ENCODE data around the gene KNTC1. TPM values are rescaled to one million over a fixed set of nuclear protein-coding genes. Genes with fewer than 3 reads are reported as not detected.

KNTC1 gene
- total RNA-seq, 2 experiments from 2014 or later, result 124 to 136 TPM

GRCh38 chr12:122515275-122515674 is 11.8 kb upstream of the KNTC1 start:
- Mint-ChIP-seq H3K36me3 (ENCODE audit: low read depth) (peaks cover 76% of the 10 kb centered on the region), H3K4me3 (no peak overlapping the region), H3K27ac (no peak overlapping the region), H3K9me3 (no peaks in the 10 kb centered on the region), H3K27me3 (no peaks in the 10 kb centered on the region), H3K4me1 (peaks cover 41% of the 10 kb centered on the region)
- no peak for DNase-seq
- POLR2A ChIA-PET, result interaction anchor here (0.6 kb wide), 1 partner anchor 25 kb away, joined by 4 read pairs; no protein-coding TSS in a partner anchor
- CTCF ChIA-PET, result no interaction called here

- H3K9me3 Mint-ChIP-seq, result no peaks in the 10 kb centered on the region
- no peak overlapping the region for H3K4me3 Mint-ChIP-seq
- CTCF ChIA-PET, result no interaction called here
- H3K4me1 Mint-ChIP-seq, result peaks cover 51% of the 10 kb centered on the region
- no peak for DNase-seq
- no peaks in the 10 kb centered on the region for H3K27me3 Mint-ChIP-seq
- POLR2A ChIA-PET, result no interaction called here
- H3K36me3 Mint-ChIP-seq (ENCODE audit: low read depth), result peaks cover 78% of the 10 kb centered on the region
- H3K27ac Mint-ChIP-seq, result peak overlapping the region; percentile 25
Measured at GRCh38 chr12:122516544-122517361, 10.3 kb upstream of the KNTC1 start.

GRCh38 chr12:122517877-122518276 is 9.2 kb upstream of the KNTC1 start:
- Mint-ChIP-seq H3K4me3 (no peak overlapping the region), H3K27ac (no peak overlapping the region)
- CTCF ChIA-PET, result interaction anchor here (0.6 to 1.1 kb wide), 4 partner anchors 10 to 63 kb away, joined by 3 to 4 read pairs (median 3); no protein-coding TSS in a partner anchor

GRCh38 chr12:122518908-122519307 is 8.1 kb upstream of the KNTC1 start:
- CTCF ChIA-PET, result no interaction called here
- DNase-seq, result no peak
- H3K9me3 Mint-ChIP-seq, result no peaks in the 10 kb centered on the region
- H3K27me3 Mint-ChIP-seq, result no peaks in the 10 kb centered on the region
- POLR2A ChIA-PET, result interaction anchor here (0.6 kb wide), 1 partner anchor 23 kb away, joined by 3 read pairs; no protein-coding TSS in a partner anchor
- no peak overlapping the region for H3K4me3 Mint-ChIP-seq
- peak overlapping the region; percentile 20 for H3K27ac Mint-ChIP-seq
- H3K36me3 Mint-ChIP-seq (ENCODE audit: low read depth), result peaks cover 81% of the 10 kb centered on the region
- peaks cover 66% of the 10 kb centered on the region for H3K4me1 Mint-ChIP-seq

More at GRCh38 chr12:122517877-122518276, 9.2 kb upstream of the KNTC1 start:
- POLR2A ChIA-PET, result interaction anchor here (0.6 kb wide), 1 partner anchor 17 kb away, joined by 3 read pairs; the partner anchor contains the start of gene ZCCHC8
- H3K36me3 Mint-ChIP-seq (ENCODE audit: low read depth), result peaks cover 79% of the 10 kb centered on the region
- H3K4me1 Mint-ChIP-seq, result peaks cover 57% of the 10 kb centered on the region
- DNase-seq, result no peak
- no peaks in the 10 kb centered on the region for H3K27me3 Mint-ChIP-seq
- no peaks in the 10 kb centered on the region for H3K9me3 Mint-ChIP-seq

- POLR2A ChIA-PET, result interaction anchor here (0.6 kb wide), 1 partner anchor 23 kb away, joined by 3 read pairs; no protein-coding TSS in a partner anchor
- H3K36me3 Mint-ChIP-seq (ENCODE audit: low read depth), result peaks cover 82% of the 10 kb centered on the region
- H3K9me3 Mint-ChIP-seq, result no peaks in the 10 kb centered on the region
- H3K4me1 Mint-ChIP-seq, result peaks cover 71% of the 10 kb centered on the region
- H3K27me3 Mint-ChIP-seq, result no peaks in the 10 kb centered on the region
- no peak overlapping the region for H3K4me3 Mint-ChIP-seq
- no peak overlapping the region for H3K27ac Mint-ChIP-seq
- CTCF ChIA-PET, result interaction anchor here (1.3 kb wide), 1 partner anchor 8 kb away, joined by 6 read pairs; no protein-coding TSS in a partner anchor
- DNase-seq, result no peak
Measured at GRCh38 chr12:122519418-122519817, 7.6 kb upstream of the KNTC1 start.

- H3K4me3 Mint-ChIP-seq, result no peak overlapping the region
- no peak for DNase-seq
- ChIA-PET POLR2A (no interaction called here), CTCF (interaction anchor here (1.1 to 1.3 kb wide), 3 partner anchors 9 to 30 kb away, joined by 3 to 6 read pairs (median 3); no protein-coding TSS in a partner anchor)
- no peaks in the 10 kb centered on the region for H3K9me3 Mint-ChIP-seq
- H3K27ac Mint-ChIP-seq, result no peak overlapping the region
- no peaks in the 10 kb centered on the region for H3K27me3 Mint-ChIP-seq
- peaks cover 73% of the 10 kb centered on the region for H3K4me1 Mint-ChIP-seq
- peaks cover 81% of the 10 kb centered on the region for H3K36me3 Mint-ChIP-seq (ENCODE audit: low read depth)
Measured at GRCh38 chr12:122520676-122521075, 6.4 kb upstream of the KNTC1 start.

GRCh38 chr12:122523280-122523679 is 3.8 kb upstream of the KNTC1 start:
- no peak for DNase-seq
- H3K27ac Mint-ChIP-seq, result peak overlapping the region; percentile 14
- peak overlapping the region; percentile 95 for H3K4me3 Mint-ChIP-seq
- CTCF ChIA-PET, result interaction anchor here (0.7 to 1.0 kb wide), 2 partner anchors 11 to 39 kb away, joined by 3 to 5 read pairs; no protein-coding TSS in a partner anchor
- H3K9me3 Mint-ChIP-seq, result no peaks in the 10 kb centered on the region
- POLR2A ChIA-PET, result no interaction called here
- H3K27me3 Mint-ChIP-seq, result no peaks in the 10 kb centered on the region
- peaks cover 56% of the 10 kb centered on the region for H3K4me1 Mint-ChIP-seq
- peaks cover 60% of the 10 kb centered on the region for H3K36me3 Mint-ChIP-seq (ENCODE audit: low read depth)

GRCh38 chr12:122523846-122524718 is 3.0 kb upstream of the KNTC1 start:
- peak overlapping the region; percentile 60 for H3K27ac Mint-ChIP-seq
- H3K27me3 Mint-ChIP-seq, result no peaks in the 10 kb centered on the region
- ChIA-PET POLR2A (no interaction called here), CTCF (interaction anchor here (0.6 to 1.5 kb wide), 3 partner anchors 11 to 24 kb away, joined by 3 to 5 read pairs (median 4); no protein-coding TSS in a partner anchor)
- H3K36me3 Mint-ChIP-seq (ENCODE audit: low read depth), result peaks cover 56% of the 10 kb centered on the region
- H3K9me3 Mint-ChIP-seq, result no peaks in the 10 kb centered on the region
- H3K4me1 Mint-ChIP-seq, result peaks cover 51% of the 10 kb centered on the region
- DNase-seq, result no peak
- H3K4me3 Mint-ChIP-seq, result peak overlapping the region; percentile 95

- CTCF ChIA-PET, result interaction anchor here (0.6 to 2.1 kb wide), 6 partner anchors 19 to 644 kb away, joined by 3 to 8 read pairs (median 4); partner anchors contain the start of gene ZCCHC8
- Mint-ChIP-seq H3K36me3 (ENCODE audit: low read depth) (peaks cover 47% of the 10 kb centered on the region), H3K9me3 (no peaks in the 10 kb centered on the region), H3K4me1 (peaks cover 29% of the 10 kb centered on the region), H3K27me3 (no peaks in the 10 kb centered on the region), H3K4me3 (no peak overlapping the region), H3K27ac (no peak overlapping the region)
- POLR2A ChIA-PET, result interaction anchor here (0.6 to 2.1 kb wide), 2 partner anchors 24 to 27 kb away, joined by 3 to 25 read pairs; partner anchors contain the start of gene ZCCHC8
- peak; percentile 61 for DNase-seq
Measured at GRCh38 chr12:122527478-122527944, 462 bp downstream of the KNTC1 start.

- H3K4me3 Mint-ChIP-seq, result no peak overlapping the region
- H3K9me3 Mint-ChIP-seq, result no peaks in the 10 kb centered on the region
- ChIA-PET CTCF (interaction anchor here (0.8 to 2.1 kb wide), 3 partner anchors 25 to 54 kb away, joined by 3 to 6 read pairs (median 4); partner anchors contain the start of gene ZCCHC8), POLR2A (interaction anchor here (0.5 kb wide), 1 partner anchor 185 kb away, joined by 6 read pairs; no protein-coding TSS in a partner anchor)
- peaks cover 22% of the 10 kb centered on the region for H3K4me1 Mint-ChIP-seq
- H3K27ac Mint-ChIP-seq, result no peak overlapping the region
- no peaks in the 10 kb centered on the region for H3K27me3 Mint-ChIP-seq
- H3K36me3 Mint-ChIP-seq (ENCODE audit: low read depth), result peaks cover 48% of the 10 kb centered on the region
- no peak for DNase-seq
Measured at GRCh38 chr12:122528582-122528981, 1.5 kb downstream of the KNTC1 start.

- Mint-ChIP-seq H3K27me3 (no peaks in the 10 kb centered on the region), H3K36me3 (ENCODE audit: low read depth) (peaks cover 46% of the 10 kb centered on the region), H3K4me1 (peaks cover 18% of the 10 kb centered on the region), H3K9me3 (no peaks in the 10 kb centered on the region), H3K27ac (no peak overlapping the region), H3K4me3 (no peak overlapping the region)
- ChIA-PET CTCF (interaction anchor here (0.8 to 1.7 kb wide), 2 partner anchors 26 to 54 kb away, joined by 3 to 4 read pairs; no protein-coding TSS in a partner anchor), POLR2A (interaction anchor here (0.5 kb wide), 1 partner anchor 186 kb away, joined by 6 read pairs; no protein-coding TSS in a partner anchor)
- no peak for DNase-seq
Measured at GRCh38 chr12:122528992-122529391, 1.9 kb downstream of the KNTC1 start.

GRCh38 chr12:122533856-122534255 is 6.8 kb downstream of the KNTC1 start:
- ChIA-PET POLR2A (interaction anchor here (1.4 kb wide), 1 partner anchor 32 kb away, joined by 3 read pairs; no protein-coding TSS in a partner anchor), CTCF (interaction anchor here (0.6 to 2.2 kb wide), 4 partner anchors 8 to 81 kb away, joined by 3 to 9 read pairs (median 4); no protein-coding TSS in a partner anchor)
- no peak for DNase-seq
- no peak overlapping the region for H3K27ac Mint-ChIP-seq
- no peak overlapping the region for H3K4me3 Mint-ChIP-seq
- peaks cover 6% of the 10 kb centered on the region for H3K4me1 Mint-ChIP-seq
- H3K36me3 Mint-ChIP-seq (ENCODE audit: low read depth), result peaks cover 42% of the 10 kb centered on the region
- no peaks in the 10 kb centered on the region for H3K9me3 Mint-ChIP-seq
- no peaks in the 10 kb centered on the region for H3K27me3 Mint-ChIP-seq
